ENCODE results near the gene PTPN13.

Gene PTPN13

GRCh38 chr4:86809809-86810208 is 215.7 kb downstream of the PTPN13 start:
- in situ Hi-C loops (cut with MboI; ENCODE audit: low sequenced_read_pairs, unreplicated experiment), result no loop called here
- no peak for TF ChIP-seq CTCF (IDR thresholded peaks at IDR 0.05; ENCODE audit: borderline replicate concordance, control extremely low read depth, extremely low read depth, insufficient read depth, missing control alignments)
- DNase-seq (ENCODE audit: low spot score), result no peak

GRCh38 chr4:86810847-86811246 is 216.7 kb downstream of the PTPN13 start:
- no peak for TF ChIP-seq CTCF (IDR thresholded peaks at IDR 0.05; ENCODE audit: borderline replicate concordance, control extremely low read depth, extremely low read depth, insufficient read depth, missing control alignments)
- in situ Hi-C loops (cut with MboI; ENCODE audit: low sequenced_read_pairs, unreplicated experiment), result no loop called here
- no peak for DNase-seq (ENCODE audit: low spot score)

GRCh38 chr4:86815653-86816052 is 221.5 kb downstream of the PTPN13 start:
- in situ Hi-C loops (cut with MboI; ENCODE audit: low sequenced_read_pairs, unreplicated experiment), result no loop called here
- no peak for DNase-seq (ENCODE audit: low spot score)
- TF ChIP-seq CTCF (IDR thresholded peaks at IDR 0.05; ENCODE audit: borderline replicate concordance, control extremely low read depth, extremely low read depth, insufficient read depth, missing control alignments), result no peak

GRCh38 chr4:86816501-86817273 is 222.6 kb downstream of the PTPN13 start:
- TF ChIP-seq CTCF (IDR thresholded peaks at IDR 0.05; ENCODE audit: borderline replicate concordance, control extremely low read depth, extremely low read depth, insufficient read depth, missing control alignments), result no peak
- in situ Hi-C loops (cut with MboI; ENCODE audit: low sequenced_read_pairs, unreplicated experiment), result no loop called here
- DNase-seq (ENCODE audit: low spot score), result no peak

GRCh38 chr4:86818211-86818610 is 224.1 kb downstream of the PTPN13 start:
- in situ Hi-C loops (cut with MboI; ENCODE audit: low sequenced_read_pairs, unreplicated experiment), result no loop called here
- no peak for DNase-seq (ENCODE audit: low spot score)

GRCh38 chr4:86818841-86819240 is 224.7 kb downstream of the PTPN13 start:
- in situ Hi-C loops (cut with MboI; ENCODE audit: low sequenced_read_pairs, unreplicated experiment), result no loop called here
- no peak for DNase-seq (ENCODE audit: low spot score)
- TF ChIP-seq CTCF (IDR thresholded peaks at IDR 0.05; ENCODE audit: borderline replicate concordance, control extremely low read depth, extremely low read depth, insufficient read depth, missing control alignments), result no peak

More at GRCh38 chr4:86818211-86818610, 224.1 kb downstream of the PTPN13 start:
- no peak for TF ChIP-seq CTCF (IDR thresholded peaks at IDR 0.05; ENCODE audit: borderline replicate concordance, control extremely low read depth, extremely low read depth, insufficient read depth, missing control alignments)

Measured in GM13976 (cell line).